SK-N-SH (cell line): Measurements from ENCODE around the gene GPR6.

Experiments
- CTCF ChIP-seq: fragments of 200-600 bp; sonication (generic); IDR thresholded peaks from 2 replicates; pipeline ENCODE4 v1.6.1; 2017; ENCODE audit warnings: antibody characterized with exemption, mild to moderate bottlenecking, moderate library complexity
- EZH2phosphoT487 ChIP-seq: fragments of 200-600 bp; sonication (generic); IDR thresholded peaks from 2 replicates; pipeline ENCODE4 v1.6.1; 2017; ENCODE audit warnings: low read depth, mixed run types, mild to moderate bottlenecking, antibody characterized with exemption, moderate library complexity, borderline replicate concordance
- FOSL2 ChIP-seq: IDR thresholded peaks from 2 replicates; pipeline ENCODE4 v1.4.0; 2012; ENCODE audit warnings: low read depth, mild to moderate bottlenecking, moderate library complexity, borderline replicate concordance
- FOXJ3 ChIP-seq: sonication (generic); formaldehyde crosslinking; IDR thresholded peaks from 2 replicates; pipeline ENCODE4 v1.5.1; 2020; ENCODE audit warnings: mild to moderate bottlenecking, missing genetic modification reagents
- FOXM1 ChIP-seq: IDR thresholded peaks from 2 replicates; pipeline ENCODE4 v1.4.0; 2012; ENCODE audit warnings: low read depth, mild to moderate bottlenecking
- GABPA ChIP-seq: IDR thresholded peaks from 2 replicates; pipeline ENCODE4 v1.4.0; 2012; ENCODE audit warnings: low read depth, mild to moderate bottlenecking
- POLR2AphosphoS5 ChIP-seq: IDR thresholded peaks from 2 replicates; pipeline ENCODE4 v1.6.1; 2012; ENCODE audit warnings: low read depth, low read length
- RCOR1 ChIP-seq: fragments of 150-350 bp; IDR thresholded peaks from 2 replicates; pipeline ENCODE4 v1.6.1; 2017; ENCODE audit warnings: antibody characterized with exemption, low read length
- RXRA ChIP-seq: IDR thresholded peaks from 2 replicates; pipeline ENCODE4 v1.4.0; 2012; ENCODE audit warnings: low read depth, mild to moderate bottlenecking, borderline replicate concordance
- TAF1 ChIP-seq: IDR thresholded peaks from 2 replicates; pipeline ENCODE4 v1.6.1; 2012; ENCODE audit warnings: low read depth, mild to moderate bottlenecking, low read length, moderate library complexity, borderline replicate concordance
- TF ChIP-seq, protein P1 (sequence below): IDR thresholded peaks from 2 replicates; pipeline ENCODE4 v1.4.0; 2012; ENCODE audit warnings: low read depth, borderline replicate concordance
- TF ChIP-seq, protein P2 (sequence below): IDR thresholded peaks from 2 replicates; pipeline ENCODE4 v1.6.1; 2012; ENCODE audit warnings: mild to moderate bottlenecking, low read depth, low read length, moderate library complexity
- TF ChIP-seq, protein P3 (sequence below): IDR thresholded peaks from 2 replicates; pipeline ENCODE4 v1.4.0; 2012; ENCODE audit warnings: low read depth, borderline replicate concordance

- TF ChIP-seq, protein P1, sequence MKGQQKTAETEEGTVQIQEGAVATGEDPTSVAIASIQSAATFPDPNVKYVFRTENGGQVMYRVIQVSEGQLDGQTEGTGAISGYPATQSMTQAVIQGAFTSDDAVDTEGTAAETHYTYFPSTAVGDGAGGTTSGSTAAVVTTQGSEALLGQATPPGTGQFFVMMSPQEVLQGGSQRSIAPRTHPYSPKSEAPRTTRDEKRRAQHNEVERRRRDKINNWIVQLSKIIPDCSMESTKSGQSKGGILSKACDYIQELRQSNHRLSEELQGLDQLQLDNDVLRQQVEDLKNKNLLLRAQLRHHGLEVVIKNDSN = no peak
- no peak for TF ChIP-seq GABPA
- TF ChIP-seq FOXM1 = no peak
- no peak for TF ChIP-seq RCOR1
- TF ChIP-seq, protein P2, sequence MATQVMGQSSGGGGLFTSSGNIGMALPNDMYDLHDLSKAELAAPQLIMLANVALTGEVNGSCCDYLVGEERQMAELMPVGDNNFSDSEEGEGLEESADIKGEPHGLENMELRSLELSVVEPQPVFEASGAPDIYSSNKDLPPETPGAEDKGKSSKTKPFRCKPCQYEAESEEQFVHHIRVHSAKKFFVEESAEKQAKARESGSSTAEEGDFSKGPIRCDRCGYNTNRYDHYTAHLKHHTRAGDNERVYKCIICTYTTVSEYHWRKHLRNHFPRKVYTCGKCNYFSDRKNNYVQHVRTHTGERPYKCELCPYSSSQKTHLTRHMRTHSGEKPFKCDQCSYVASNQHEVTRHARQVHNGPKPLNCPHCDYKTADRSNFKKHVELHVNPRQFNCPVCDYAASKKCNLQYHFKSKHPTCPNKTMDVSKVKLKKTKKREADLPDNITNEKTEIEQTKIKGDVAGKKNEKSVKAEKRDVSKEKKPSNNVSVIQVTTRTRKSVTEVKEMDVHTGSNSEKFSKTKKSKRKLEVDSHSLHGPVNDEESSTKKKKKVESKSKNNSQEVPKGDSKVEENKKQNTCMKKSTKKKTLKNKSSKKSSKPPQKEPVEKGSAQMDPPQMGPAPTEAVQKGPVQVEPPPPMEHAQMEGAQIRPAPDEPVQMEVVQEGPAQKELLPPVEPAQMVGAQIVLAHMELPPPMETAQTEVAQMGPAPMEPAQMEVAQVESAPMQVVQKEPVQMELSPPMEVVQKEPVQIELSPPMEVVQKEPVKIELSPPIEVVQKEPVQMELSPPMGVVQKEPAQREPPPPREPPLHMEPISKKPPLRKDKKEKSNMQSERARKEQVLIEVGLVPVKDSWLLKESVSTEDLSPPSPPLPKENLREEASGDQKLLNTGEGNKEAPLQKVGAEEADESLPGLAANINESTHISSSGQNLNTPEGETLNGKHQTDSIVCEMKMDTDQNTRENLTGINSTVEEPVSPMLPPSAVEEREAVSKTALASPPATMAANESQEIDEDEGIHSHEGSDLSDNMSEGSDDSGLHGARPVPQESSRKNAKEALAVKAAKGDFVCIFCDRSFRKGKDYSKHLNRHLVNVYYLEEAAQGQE = no peak
- no peak for TF ChIP-seq FOSL2
- TF ChIP-seq POLR2AphosphoS5 = no peak
- no peak for TF ChIP-seq EZH2phosphoT487
- TF ChIP-seq, protein P3, sequence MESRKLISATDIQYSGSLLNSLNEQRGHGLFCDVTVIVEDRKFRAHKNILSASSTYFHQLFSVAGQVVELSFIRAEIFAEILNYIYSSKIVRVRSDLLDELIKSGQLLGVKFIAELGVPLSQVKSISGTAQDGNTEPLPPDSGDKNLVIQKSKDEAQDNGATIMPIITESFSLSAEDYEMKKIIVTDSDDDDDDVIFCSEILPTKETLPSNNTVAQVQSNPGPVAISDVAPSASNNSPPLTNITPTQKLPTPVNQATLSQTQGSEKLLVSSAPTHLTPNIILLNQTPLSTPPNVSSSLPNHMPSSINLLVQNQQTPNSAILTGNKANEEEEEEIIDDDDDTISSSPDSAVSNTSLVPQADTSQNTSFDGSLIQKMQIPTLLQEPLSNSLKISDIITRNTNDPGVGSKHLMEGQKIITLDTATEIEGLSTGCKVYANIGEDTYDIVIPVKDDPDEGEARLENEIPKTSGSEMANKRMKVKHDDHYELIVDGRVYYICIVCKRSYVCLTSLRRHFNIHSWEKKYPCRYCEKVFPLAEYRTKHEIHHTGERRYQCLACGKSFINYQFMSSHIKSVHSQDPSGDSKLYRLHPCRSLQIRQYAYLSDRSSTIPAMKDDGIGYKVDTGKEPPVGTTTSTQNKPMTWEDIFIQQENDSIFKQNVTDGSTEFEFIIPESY = no peak
- no peak for TF ChIP-seq CTCF
- TF ChIP-seq TAF1 = no peak
- TF ChIP-seq RXRA = no peak
- no peak for TF ChIP-seq FOXJ3
Observed at GRCh38 chr6:109944448-109944847, 33.7 kb upstream of the GPR6 start.
